HEK293 (cell line): Measurements from ENCODE around the gene CDC42SE2.
"Not testable (repeated sequence)": the region's sequence is repeated elsewhere in the genome, so short reads cannot be mapped to it uniquely, and the experiment has no call there.

Source experiments
- CTCF ChIA-PET: fragments of 350-600 bp; formaldehyde crosslinking; extraction: SDS; loops from one replicate; lab custom pipeline; 2021; ENCODE audit warnings: antibody characterized with exemption; lab: Yijun Ruan, JAX
- POLR2A ChIA-PET: fragments of 300-600 bp; formaldehyde crosslinking; extraction: SDS; loops from one replicate; lab custom pipeline; 2020; ENCODE audit warnings: antibody characterized with exemption, inconsistent platforms; lab: Yijun Ruan, JAX
- H3K27ac ChIP-seq: fragments of 200-500 bp; sonication (Bioruptor generic); 2 replicates; pipeline ENCODE4 v1.5.1; 2014; ENCODE audit warnings: low read depth, low read length, control low read depth, inconsistent platforms; ENCODE audit errors: extremely low read depth
- H3K36me3 ChIP-seq, 2 experiments: fragments of 200-500 bp in 1 of 2; sonication (Bioruptor generic) in 1 of 2; 1 replicate in 1 of 2; 2 replicates in 1 of 2; pipeline ENCODE4 v1.5.1; 2014 to 2017; ENCODE audit warnings: inconsistent platforms in 2 of 2, low read length in 2 of 2; ENCODE audit not compliant: control insufficient read depth in 2 of 2, insufficient read depth in 1 of 2
- H3K4me1 ChIP-seq: fragments of 200-500 bp; sonication (Bioruptor generic); 2 replicates; pipeline ENCODE4 v1.5.1; 2014; ENCODE audit warnings: mild to moderate bottlenecking, low read length, inconsistent platforms; ENCODE audit not compliant: control insufficient read depth, insufficient read depth
- H3K4me3 ChIP-seq: 2 replicates; pipeline ENCODE4 v1.5.1; 2011; ENCODE audit warnings: low read depth, mild to moderate bottlenecking, control low read depth, low read length, moderate library complexity
- H3K9me3 ChIP-seq: fragments of 200-500 bp; sonication (Bioruptor generic); 2 replicates; pipeline ENCODE4 v1.5.1; 2014; ENCODE audit warnings: low read depth, low read length, inconsistent platforms; ENCODE audit not compliant: control insufficient read depth, insufficient read depth
- GLIS1 ChIP-seq: fragments of 450-650 bp; formaldehyde crosslinking; IDR thresholded peaks from 2 replicates; pipeline ENCODE4 v1.5.1; 2016; ENCODE audit warnings: missing biosample characterization, missing genetic modification characterization
- KLF16 ChIP-seq: fragments of 450-650 bp; formaldehyde crosslinking; IDR thresholded peaks from 2 replicates; pipeline ENCODE4 v1.5.1; 2017; ENCODE audit warnings: missing biosample characterization, missing genetic modification characterization
- KLF8 ChIP-seq: fragments of 450-650 bp; formaldehyde crosslinking; IDR thresholded peaks from 2 replicates; pipeline ENCODE4 v1.5.1; 2016; ENCODE audit warnings: missing biosample characterization, missing genetic modification characterization
- MYNN ChIP-seq: fragments of 450-650 bp; formaldehyde crosslinking; IDR thresholded peaks from 2 replicates; pipeline ENCODE4 v1.5.1; 2016; ENCODE audit warnings: missing biosample characterization, missing genetic modification characterization, borderline replicate concordance
- ZNF148 ChIP-seq: fragments of 450-650 bp; formaldehyde crosslinking; IDR thresholded peaks from 2 replicates; pipeline ENCODE4 v1.5.0; 2017; ENCODE audit warnings: missing biosample characterization, missing genetic modification characterization, borderline replicate concordance
- ZNF221 ChIP-seq: fragments of 450-650 bp; formaldehyde crosslinking; IDR thresholded peaks from 2 replicates; pipeline ENCODE4 v1.5.1; 2017; ENCODE audit warnings: missing biosample characterization, missing genetic modification characterization, borderline replicate concordance
- ZNF571 ChIP-seq: fragments of 450-650 bp; formaldehyde crosslinking; IDR thresholded peaks from 2 replicates; pipeline ENCODE4 v1.5.0; 2017; ENCODE audit warnings: missing biosample characterization, missing genetic modification characterization
- ZNF610 ChIP-seq: fragments of 450-650 bp; formaldehyde crosslinking; IDR thresholded peaks from 2 replicates; pipeline ENCODE4 v1.5.1; 2016; ENCODE audit warnings: missing biosample characterization, missing genetic modification characterization, borderline replicate concordance
- TF ChIP-seq, protein P1 (sequence below): fragments of 450-650 bp; formaldehyde crosslinking; IDR thresholded peaks from 2 replicates; pipeline ENCODE4 v1.5.1; 2017; ENCODE audit warnings: missing biosample characterization, missing genetic modification characterization
- TF ChIP-seq, protein P2 (sequence below): fragments of 450-650 bp; formaldehyde crosslinking; IDR thresholded peaks from 2 replicates; pipeline ENCODE4 v1.5.1; 2016; ENCODE audit warnings: missing biosample characterization, missing genetic modification characterization, low read depth

The CDC42SE2 gene

GRCh38 chr5:131252824-131253171, 11.1 kb upstream of the CDC42SE2 start (continued):
- TF ChIP-seq, protein P1, sequence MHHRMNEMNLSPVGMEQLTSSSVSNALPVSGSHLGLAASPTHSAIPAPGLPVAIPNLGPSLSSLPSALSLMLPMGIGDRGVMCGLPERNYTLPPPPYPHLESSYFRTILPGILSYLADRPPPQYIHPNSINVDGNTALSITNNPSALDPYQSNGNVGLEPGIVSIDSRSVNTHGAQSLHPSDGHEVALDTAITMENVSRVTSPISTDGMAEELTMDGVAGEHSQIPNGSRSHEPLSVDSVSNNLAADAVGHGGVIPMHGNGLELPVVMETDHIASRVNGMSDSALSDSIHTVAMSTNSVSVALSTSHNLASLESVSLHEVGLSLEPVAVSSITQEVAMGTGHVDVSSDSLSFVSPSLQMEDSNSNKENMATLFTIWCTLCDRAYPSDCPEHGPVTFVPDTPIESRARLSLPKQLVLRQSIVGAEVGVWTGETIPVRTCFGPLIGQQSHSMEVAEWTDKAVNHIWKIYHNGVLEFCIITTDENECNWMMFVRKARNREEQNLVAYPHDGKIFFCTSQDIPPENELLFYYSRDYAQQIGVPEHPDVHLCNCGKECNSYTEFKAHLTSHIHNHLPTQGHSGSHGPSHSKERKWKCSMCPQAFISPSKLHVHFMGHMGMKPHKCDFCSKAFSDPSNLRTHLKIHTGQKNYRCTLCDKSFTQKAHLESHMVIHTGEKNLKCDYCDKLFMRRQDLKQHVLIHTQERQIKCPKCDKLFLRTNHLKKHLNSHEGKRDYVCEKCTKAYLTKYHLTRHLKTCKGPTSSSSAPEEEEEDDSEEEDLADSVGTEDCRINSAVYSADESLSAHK = no peak
- TF ChIP-seq KLF8 (no peak), ZNF610 (tag by site-specific recombination) (no peak)
- TF ChIP-seq, all 188 proteins: peak for 0

- not testable (repeated sequence) for H3K4me1 ChIP-seq, H3K4me3 ChIP-seq, H3K36me3 ChIP-seq, H3K9me3 ChIP-seq, H3K27ac ChIP-seq
- ChIA-PET CTCF (interaction anchor here (0.8 kb wide), 1 partner anchor 28 kb away, joined by 4 read pairs; no protein-coding TSS in a partner anchor), POLR2A (interaction anchor here (0.7 kb wide), 1 partner anchor 16 kb away, joined by 3 read pairs; no protein-coding TSS in a partner anchor)
These were observed 9.8 kb upstream of the CDC42SE2 start for GRCh38 chr5:131254025-131254424.

GRCh38 chr5:131254741-131255140, 9.1 kb upstream of the CDC42SE2 start:
- Histone ChIP-seq H3K36me3 (no peaks in the 10 kb centered on the region), H3K4me1 (no peaks in the 10 kb centered on the region), H3K27ac (no peak overlapping the region), H3K4me3 (no peak overlapping the region), H3K9me3 (no peaks in the 10 kb centered on the region)
- ChIA-PET POLR2A (interaction anchor here (0.7 kb wide), 1 partner anchor 16 kb away, joined by 3 read pairs; no protein-coding TSS in a partner anchor), CTCF (interaction anchor here (0.8 kb wide), 1 partner anchor 29 kb away, joined by 4 read pairs; no protein-coding TSS in a partner anchor)
- TF ChIP-seq GLIS1 (tag by site-specific recombination) (no peak), ZNF221 (tag by site-specific recombination) (no peak)

- Histone ChIP-seq H3K36me3 (no peaks in the 10 kb centered on the region), H3K9me3 (no peaks in the 10 kb centered on the region), H3K4me3 (no peak overlapping the region), H3K27ac (no peak overlapping the region), H3K4me1 (no peaks in the 10 kb centered on the region)
- CTCF ChIA-PET = no interaction called here
- POLR2A ChIA-PET = no interaction called here
- TF ChIP-seq ZNF571 (tag by site-specific recombination) (no peak), ZNF148 (no peak), KLF16 (no peak), MYNN (tag by site-specific recombination) (no peak)
- TF ChIP-seq, protein P2, sequence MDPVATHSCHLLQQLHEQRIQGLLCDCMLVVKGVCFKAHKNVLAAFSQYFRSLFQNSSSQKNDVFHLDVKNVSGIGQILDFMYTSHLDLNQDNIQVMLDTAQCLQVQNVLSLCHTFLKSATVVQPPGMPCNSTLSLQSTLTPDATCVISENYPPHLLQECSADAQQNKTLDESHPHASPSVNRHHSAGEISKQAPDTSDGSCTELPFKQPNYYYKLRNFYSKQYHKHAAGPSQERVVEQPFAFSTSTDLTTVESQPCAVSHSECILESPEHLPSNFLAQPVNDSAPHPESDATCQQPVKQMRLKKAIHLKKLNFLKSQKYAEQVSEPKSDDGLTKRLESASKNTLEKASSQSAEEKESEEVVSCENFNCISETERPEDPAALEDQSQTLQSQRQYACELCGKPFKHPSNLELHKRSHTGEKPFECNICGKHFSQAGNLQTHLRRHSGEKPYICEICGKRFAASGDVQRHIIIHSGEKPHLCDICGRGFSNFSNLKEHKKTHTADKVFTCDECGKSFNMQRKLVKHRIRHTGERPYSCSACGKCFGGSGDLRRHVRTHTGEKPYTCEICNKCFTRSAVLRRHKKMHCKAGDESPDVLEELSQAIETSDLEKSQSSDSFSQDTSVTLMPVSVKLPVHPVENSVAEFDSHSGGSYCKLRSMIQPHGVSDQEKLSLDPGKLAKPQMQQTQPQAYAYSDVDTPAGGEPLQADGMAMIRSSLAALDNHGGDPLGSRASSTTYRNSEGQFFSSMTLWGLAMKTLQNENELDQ = no peak
These were observed 7.4 kb upstream of the CDC42SE2 start for GRCh38 chr5:131256507-131256823.
